ENCODE measurements around the gene TMPRSS4.

Gene TMPRSS4

GRCh38 chr11:118076754-118077281 is at the start of gene TMPRSS4:
Gene TMPRSS4, plus strand, starts transcription at chr11:118077078. Its CDS starts 225 bp downstream, at chr11:118077303.
- no peak for DNase-seq

GRCh38 chr11:118027694-118028093 is 49.2 kb upstream of the TMPRSS4 start:
- no peak for DNase-seq

- DNase-seq = no peak
Measured at GRCh38 chr11:118028626-118029025, 48.3 kb upstream of the TMPRSS4 start.

- DNase-seq = no peak
Measured at GRCh38 chr11:118033443-118033842, 43.4 kb upstream of the TMPRSS4 start.

GRCh38 chr11:118042141-118042540 is 34.7 kb upstream of the TMPRSS4 start:
- DNase-seq = no peak

- no peak for DNase-seq
Measured at GRCh38 chr11:118042796-118043195, 34.1 kb upstream of the TMPRSS4 start.

- no peak for DNase-seq
Measured at GRCh38 chr11:118045191-118045590, 31.7 kb upstream of the TMPRSS4 start.

- no peak for DNase-seq
Measured at GRCh38 chr11:118046051-118046963, 30.6 kb upstream of the TMPRSS4 start.

GRCh38 chr11:118046964-118047700 is 29.7 kb upstream of the TMPRSS4 start:
- no peak for DNase-seq

- no peak for DNase-seq
Measured at GRCh38 chr11:118047749-118048148, 29.1 kb upstream of the TMPRSS4 start.

- DNase-seq = no peak
Measured at GRCh38 chr11:118048472-118049370, 28.2 kb upstream of the TMPRSS4 start.

- no peak for DNase-seq
Measured at GRCh38 chr11:118049771-118050170, 27.1 kb upstream of the TMPRSS4 start.

GRCh38 chr11:118050208-118050891 is 26.5 kb upstream of the TMPRSS4 start:
- DNase-seq = no peak

- DNase-seq = no peak
Measured at GRCh38 chr11:118051136-118051610, 25.7 kb upstream of the TMPRSS4 start.

GRCh38 chr11:118051611-118052461 is 25.0 kb upstream of the TMPRSS4 start:
- DNase-seq = no peak

- no peak for DNase-seq
Measured at GRCh38 chr11:118052581-118053206, 24.2 kb upstream of the TMPRSS4 start.

- DNase-seq = no peak
Measured at GRCh38 chr11:118054712-118055640, 21.9 kb upstream of the TMPRSS4 start.

- no peak for DNase-seq
Measured at GRCh38 chr11:118055966-118056365, 20.9 kb upstream of the TMPRSS4 start.

GRCh38 chr11:118056806-118057205 is 20.1 kb upstream of the TMPRSS4 start:
- DNase-seq = no peak

Data from 8988T (cell line).